AG09309 (cell line): ENCODE measurements around the gene JCHAIN.
A peak's percentile ranks its signal among the peaks of the same experiment; 100 is the strongest.

ENCODE experiments used
- DNase-seq: peaks from one replicate; pipeline ENCODE4 v3.0.0-alpha.2; 2010; ENCODE audit warnings: low read depth
- H3K4me3 ChIP-seq: 2 replicates; pipeline ENCODE4 v1.5.1; 2011; ENCODE audit warnings: mild to moderate bottlenecking, low read depth, low read length, moderate library complexity; ENCODE audit not compliant: control insufficient read depth
- CTCF ChIP-seq: IDR thresholded peaks from 2 replicates; pipeline ENCODE4 v1.5.1; 2011; ENCODE audit warnings: mild to moderate bottlenecking, low read depth, low read length, inconsistent platforms; ENCODE audit not compliant: insufficient read depth, control insufficient read depth; ENCODE audit errors: missing control alignments

JCHAIN gene

GRCh38 chr4:70624226-70624793 is 42.0 kb downstream of the JCHAIN start:
- no peak overlapping the region for H3K4me3 ChIP-seq
- TF ChIP-seq CTCF = no peak
- DNase-seq = no peak

GRCh38 chr4:70623323-70623722 is 43.0 kb downstream of the JCHAIN start:
- no peak for DNase-seq
- H3K4me3 ChIP-seq = no peak overlapping the region
- TF ChIP-seq CTCF = no peak

DNA sequence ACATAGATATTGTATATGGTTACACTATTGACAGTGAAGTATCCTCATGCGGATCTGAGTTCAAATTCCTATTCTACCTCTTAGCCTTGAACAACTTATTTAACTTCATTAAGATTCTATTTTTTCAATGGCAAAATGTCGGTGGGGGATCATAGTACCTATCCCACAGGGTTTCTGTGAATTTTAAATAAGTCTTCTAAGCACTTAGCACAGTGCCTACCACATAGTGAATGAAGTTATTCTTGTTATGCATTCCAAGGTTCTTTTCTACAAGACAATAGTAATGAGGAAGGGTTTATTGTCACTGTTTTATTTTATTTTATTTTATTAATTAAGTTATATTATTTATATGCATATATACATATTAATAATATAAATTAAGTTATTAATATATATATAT is 46.5 kb downstream of the JCHAIN start:
- TF ChIP-seq CTCF = no peak

GRCh38 chr4:70619288-70619687 is 47.0 kb downstream of the JCHAIN start:
- no peak for TF ChIP-seq CTCF
- no peak for DNase-seq
- no peak overlapping the region for H3K4me3 ChIP-seq

More for the DNA sequence above, 46.5 kb downstream of the JCHAIN start:
- no peak overlapping the region for H3K4me3 ChIP-seq
- no peak for DNase-seq

- peak overlapping the region; percentile 1; the same call in 1 of the 2 replicates for H3K4me3 ChIP-seq
- no peak for DNase-seq
- TF ChIP-seq CTCF = no peak
Observed at GRCh38 chr4:70614184-70614555, 52.1 kb downstream of the JCHAIN start.

GRCh38 chr4:70613306-70614183 is 52.8 kb downstream of the JCHAIN start:
- no peak for DNase-seq
- H3K4me3 ChIP-seq = peak overlapping the region; percentile 1; the same call in 1 of the 2 replicates
- no peak for TF ChIP-seq CTCF

DNA sequence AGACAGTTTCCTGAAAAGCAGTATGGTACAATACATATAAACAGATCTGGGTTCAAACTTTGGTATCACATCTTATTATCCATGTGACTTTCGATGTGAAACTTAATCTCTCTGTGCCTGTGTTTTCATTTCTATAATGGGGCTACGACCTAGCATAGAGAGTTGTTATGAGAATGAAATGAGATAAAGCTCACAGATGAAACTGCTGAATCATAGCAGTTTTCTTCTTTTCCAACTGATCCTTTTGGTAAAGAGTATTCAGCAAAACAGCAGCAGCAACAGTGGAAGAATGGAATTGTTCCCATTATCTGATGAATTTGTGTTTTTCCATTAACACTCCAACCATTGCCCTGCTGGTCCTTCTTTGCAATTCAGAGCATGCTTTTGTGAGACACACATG is 58.0 kb downstream of the JCHAIN start:
- TF ChIP-seq CTCF = no peak
- no peak overlapping the region for H3K4me3 ChIP-seq
- DNase-seq = no peak
